ENCODE data around the gene GRID1. TPM values are rescaled to one million over a fixed set of nuclear protein-coding genes. Genes with fewer than 3 reads are reported as not detected.

GRID1 gene
- polyA plus RNA-seq, 1 donor from 2014 or later: not detected

- Mint-ChIP-seq H3K4me1 (no peaks in the 10 kb centered on the region), H3K4me3 (no peak overlapping the region), H3K36me3 (peaks cover 1% of the 10 kb centered on the region), H3K27ac (no peak overlapping the region), H3K27me3 (peaks cover 4% of the 10 kb centered on the region), H3K9me3 (peaks cover 10 to 18% (median 15%) of the 10 kb centered on the region in 3 donors)
Measured at GRCh38 chr10:85832988-85833387, 533.6 kb downstream of the GRID1 start.

GRCh38 chr10:85831422-85831821 is 535.2 kb downstream of the GRID1 start:
- peaks cover 1% of the 10 kb centered on the region for H3K36me3 Mint-ChIP-seq
- H3K4me3 Mint-ChIP-seq: no peak overlapping the region
- H3K27ac Mint-ChIP-seq: no peak overlapping the region
- peaks cover 8 to 15% (median 9%) of the 10 kb centered on the region in 3 donors for H3K9me3 Mint-ChIP-seq
- peaks cover 4% of the 10 kb centered on the region for H3K27me3 Mint-ChIP-seq
- no peaks in the 10 kb centered on the region for H3K4me1 Mint-ChIP-seq

- peaks cover 7% of the 10 kb centered on the region for H3K27me3 Mint-ChIP-seq
- no peak overlapping the region for H3K27ac Mint-ChIP-seq
- H3K4me3 Mint-ChIP-seq: no peak overlapping the region
- no peaks in the 10 kb centered on the region for H3K4me1 Mint-ChIP-seq
- H3K9me3 Mint-ChIP-seq: peaks cover 0 to 5% (median 4%) of the 10 kb centered on the region in 3 donors
- H3K36me3 Mint-ChIP-seq: peaks cover 1% of the 10 kb centered on the region
Measured at GRCh38 chr10:85826377-85826776, 540.2 kb downstream of the GRID1 start.

- H3K4me3 Mint-ChIP-seq: no peak overlapping the region
- no peak overlapping the region for H3K27ac Mint-ChIP-seq
- no peaks in the 10 kb centered on the region for H3K27me3 Mint-ChIP-seq
- peaks cover 2 to 18% (median 17%) of the 10 kb centered on the region in 3 donors for H3K9me3 Mint-ChIP-seq
- H3K36me3 Mint-ChIP-seq: no peaks in the 10 kb centered on the region
- H3K4me1 Mint-ChIP-seq: no peaks in the 10 kb centered on the region
Measured at GRCh38 chr10:85811405-85811804, 555.2 kb downstream of the GRID1 start.

GRCh38 chr10:85810674-85811073 is 555.9 kb downstream of the GRID1 start:
- Mint-ChIP-seq H3K9me3 (peaks cover 2 to 18% (median 15%) of the 10 kb centered on the region in 3 donors), H3K27me3 (no peaks in the 10 kb centered on the region), H3K4me1 (no peaks in the 10 kb centered on the region), H3K27ac (no peak overlapping the region), H3K4me3 (no peak overlapping the region), H3K36me3 (no peaks in the 10 kb centered on the region)

- Mint-ChIP-seq H3K27me3 (peaks cover 5% of the 10 kb centered on the region), H3K4me1 (no peaks in the 10 kb centered on the region), H3K9me3 (no peaks in the 10 kb centered on the region), H3K27ac (no peak overlapping the region), H3K36me3 (no peaks in the 10 kb centered on the region), H3K4me3 (no peak overlapping the region)
Measured at GRCh38 chr10:85795460-85795859, 571.1 kb downstream of the GRID1 start.

GRCh38 chr10:85794553-85794952 is 572.0 kb downstream of the GRID1 start:
- Mint-ChIP-seq H3K27ac (no peak overlapping the region), H3K27me3 (peaks cover 5% of the 10 kb centered on the region), H3K4me1 (no peaks in the 10 kb centered on the region), H3K9me3 (no peaks in the 10 kb centered on the region), H3K36me3 (no peaks in the 10 kb centered on the region), H3K4me3 (no peak overlapping the region)

- Mint-ChIP-seq H3K27ac (no peak overlapping the region), H3K36me3 (no peaks in the 10 kb centered on the region), H3K4me1 (no peaks in the 10 kb centered on the region), H3K4me3 (no peak overlapping the region), H3K9me3 (no peaks in the 10 kb centered on the region), H3K27me3 (peaks cover 5% of the 10 kb centered on the region)
Measured at GRCh38 chr10:85792533-85792858, 574.1 kb downstream of the GRID1 start.

- Mint-ChIP-seq H3K4me3 (no peak overlapping the region), H3K9me3 (no peaks in the 10 kb centered on the region), H3K27ac (no peak overlapping the region), H3K36me3 (no peaks in the 10 kb centered on the region), H3K27me3 (peaks cover 5% of the 10 kb centered on the region), H3K4me1 (no peaks in the 10 kb centered on the region)
Measured at GRCh38 chr10:85791818-85792532, 574.6 kb downstream of the GRID1 start.

- Mint-ChIP-seq H3K36me3 (no peaks in the 10 kb centered on the region), H3K27me3 (peaks cover 2% of the 10 kb centered on the region), H3K9me3 (no peaks in the 10 kb centered on the region), H3K27ac (peak overlapping the region in 1 of 3 donors; percentile 67), H3K4me3 (no peak overlapping the region), H3K4me1 (peaks cover 0 to 2% (median 2%) of the 10 kb centered on the region in 3 donors)
Measured at GRCh38 chr10:85789982-85790789, 576.4 kb downstream of the GRID1 start.

- H3K36me3 Mint-ChIP-seq: no peaks in the 10 kb centered on the region
- H3K9me3 Mint-ChIP-seq: no peaks in the 10 kb centered on the region
- H3K4me1 Mint-ChIP-seq: peaks cover 0 to 2% (median 2%) of the 10 kb centered on the region in 3 donors
- peaks cover 2% of the 10 kb centered on the region for H3K27me3 Mint-ChIP-seq
- H3K27ac Mint-ChIP-seq: no peak overlapping the region
- no peak overlapping the region for H3K4me3 Mint-ChIP-seq
Measured at GRCh38 chr10:85789125-85789524, 577.5 kb downstream of the GRID1 start.

GRCh38 chr10:85788570-85788969 is 578.0 kb downstream of the GRID1 start:
- peaks cover 0 to 2% (median 2%) of the 10 kb centered on the region in 3 donors for H3K4me1 Mint-ChIP-seq
- H3K27me3 Mint-ChIP-seq: peaks cover 2% of the 10 kb centered on the region
- no peak overlapping the region for H3K27ac Mint-ChIP-seq
- no peaks in the 10 kb centered on the region for H3K9me3 Mint-ChIP-seq
- H3K4me3 Mint-ChIP-seq: no peak overlapping the region
- H3K36me3 Mint-ChIP-seq: no peaks in the 10 kb centered on the region

GRCh38 chr10:85787881-85788280 is 578.7 kb downstream of the GRID1 start:
- Mint-ChIP-seq H3K27ac (no peak overlapping the region), H3K36me3 (no peaks in the 10 kb centered on the region), H3K27me3 (no peaks in the 10 kb centered on the region), H3K4me1 (peaks cover 0 to 2% (median 2%) of the 10 kb centered on the region in 3 donors), H3K4me3 (peak overlapping the region in 1 of 4 donors; percentile 19), H3K9me3 (no peaks in the 10 kb centered on the region)

GRCh38 chr10:85787393-85787792 is 579.2 kb downstream of the GRID1 start:
- peaks cover 0 to 2% (median 2%) of the 10 kb centered on the region in 3 donors for H3K4me1 Mint-ChIP-seq
- H3K9me3 Mint-ChIP-seq: no peaks in the 10 kb centered on the region
- H3K4me3 Mint-ChIP-seq: no peak overlapping the region
- H3K27me3 Mint-ChIP-seq: no peaks in the 10 kb centered on the region
- no peak overlapping the region for H3K27ac Mint-ChIP-seq
- H3K36me3 Mint-ChIP-seq: no peaks in the 10 kb centered on the region

GRCh38 chr10:85786401-85786899 is 580.1 kb downstream of the GRID1 start:
- Mint-ChIP-seq H3K4me1 (peaks cover 0 to 2% (median 2%) of the 10 kb centered on the region in 3 donors), H3K9me3 (no peaks in the 10 kb centered on the region), H3K27me3 (no peaks in the 10 kb centered on the region), H3K4me3 (no peak overlapping the region), H3K36me3 (no peaks in the 10 kb centered on the region), H3K27ac (no peak overlapping the region)
